NCI-H2029 (cell line): ENCODE results near the gene GIMAP5.

ENCODE experiments used
- DNase-seq: peaks from one replicate; lab custom pipeline; 2025; lab: John Stamatoyannopoulos, UW

Gene GIMAP5

GRCh38 chr7:150737265-150738055 is at the start of gene GIMAP5:
Gene GIMAP5 (plus strand): TSS chr7:150737418. CDS start chr7:150740885, 3,467 bp downstream.
- no peak for DNase-seq

GRCh38 chr7:150688630-150689029 is 48.6 kb upstream of the GIMAP5 start:
- no peak for DNase-seq

GRCh38 chr7:150695654-150696053 is 41.6 kb upstream of the GIMAP5 start:
- DNase-seq: no peak

GRCh38 chr7:150703209-150703608 is 34.0 kb upstream of the GIMAP5 start:
- no peak for DNase-seq

GRCh38 chr7:150715293-150715692 is 21.9 kb upstream of the GIMAP5 start:
- no peak for DNase-seq

GRCh38 chr7:150715738-150716137 is 21.5 kb upstream of the GIMAP5 start:
- DNase-seq: no peak

- DNase-seq: no peak
These were observed 20.9 kb upstream of the GIMAP5 start, which contains the start of gene GIMAP1 for GRCh38 chr7:150716368-150716767. Gene GIMAP1 (plus strand): TSS chr7:150716613. CDS start chr7:150719048, 2,435 bp downstream.

- DNase-seq: no peak
These were observed 20.3 kb upstream of the GIMAP5 start for GRCh38 chr7:150716939-150717338.

GRCh38 chr7:150717814-150718420 is 19.3 kb upstream of the GIMAP5 start:
- DNase-seq: no peak

GRCh38 chr7:150719436-150719835 is 17.8 kb upstream of the GIMAP5 start:
- DNase-seq: no peak

GRCh38 chr7:150719960-150720891 is 17.0 kb upstream of the GIMAP5 start:
- no peak for DNase-seq

GRCh38 chr7:150721970-150722373 is 15.2 kb upstream of the GIMAP5 start:
- DNase-seq: no peak

- no peak for DNase-seq
These were observed 14.7 kb upstream of the GIMAP5 start for GRCh38 chr7:150722431-150722931.

- no peak for DNase-seq
These were observed 13.8 kb upstream of the GIMAP5 start for GRCh38 chr7:150723467-150723866.

GRCh38 chr7:150727381-150727780 is 9.8 kb upstream of the GIMAP5 start:
- no peak for DNase-seq

GRCh38 chr7:150728011-150728410 is 9.2 kb upstream of the GIMAP5 start:
- no peak for DNase-seq

- no peak for DNase-seq
These were observed 8.6 kb upstream of the GIMAP5 start for GRCh38 chr7:150728609-150729008.

- DNase-seq: no peak
These were observed 5.3 kb upstream of the GIMAP5 start for GRCh38 chr7:150731916-150732315.

GRCh38 chr7:150732786-150733481 is 4.3 kb upstream of the GIMAP5 start:
- no peak for DNase-seq

- DNase-seq: no peak
These were observed 3.6 kb upstream of the GIMAP5 start for GRCh38 chr7:150733482-150734095.

- no peak for DNase-seq
These were observed 3.0 kb upstream of the GIMAP5 start for GRCh38 chr7:150734254-150734653.
